ENCODE measurements around the gene PAQR9.
A peak's percentile ranks its signal among the peaks of the same experiment; 100 is the strongest.

PAQR9 gene

DNA sequence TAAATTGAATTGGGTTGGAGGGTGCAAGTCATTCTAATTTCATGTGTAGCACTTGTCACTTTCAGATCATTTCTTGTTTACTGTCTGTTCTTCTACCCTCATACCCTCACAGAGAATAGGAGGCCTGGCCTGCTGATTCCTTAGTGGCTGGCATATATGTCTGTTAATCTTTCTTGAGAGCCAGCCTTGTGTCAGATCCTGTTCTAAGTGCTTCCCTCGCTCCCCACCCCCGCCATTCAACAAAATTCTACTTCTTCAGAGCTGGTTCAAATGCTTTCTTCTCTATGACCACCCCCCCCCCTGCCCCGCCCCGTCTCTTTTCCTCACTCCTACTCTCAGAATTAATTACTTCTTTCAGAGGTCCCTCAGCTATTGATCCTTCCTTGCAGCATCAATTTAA lies 36.4 kb upstream of the PAQR9 start:
- no peak for TF ChIP-seq EZH2 (IDR thresholded peaks at IDR 0.05; ENCODE audit: borderline replicate concordance, low read length)
- TF ChIP-seq, protein P1, sequence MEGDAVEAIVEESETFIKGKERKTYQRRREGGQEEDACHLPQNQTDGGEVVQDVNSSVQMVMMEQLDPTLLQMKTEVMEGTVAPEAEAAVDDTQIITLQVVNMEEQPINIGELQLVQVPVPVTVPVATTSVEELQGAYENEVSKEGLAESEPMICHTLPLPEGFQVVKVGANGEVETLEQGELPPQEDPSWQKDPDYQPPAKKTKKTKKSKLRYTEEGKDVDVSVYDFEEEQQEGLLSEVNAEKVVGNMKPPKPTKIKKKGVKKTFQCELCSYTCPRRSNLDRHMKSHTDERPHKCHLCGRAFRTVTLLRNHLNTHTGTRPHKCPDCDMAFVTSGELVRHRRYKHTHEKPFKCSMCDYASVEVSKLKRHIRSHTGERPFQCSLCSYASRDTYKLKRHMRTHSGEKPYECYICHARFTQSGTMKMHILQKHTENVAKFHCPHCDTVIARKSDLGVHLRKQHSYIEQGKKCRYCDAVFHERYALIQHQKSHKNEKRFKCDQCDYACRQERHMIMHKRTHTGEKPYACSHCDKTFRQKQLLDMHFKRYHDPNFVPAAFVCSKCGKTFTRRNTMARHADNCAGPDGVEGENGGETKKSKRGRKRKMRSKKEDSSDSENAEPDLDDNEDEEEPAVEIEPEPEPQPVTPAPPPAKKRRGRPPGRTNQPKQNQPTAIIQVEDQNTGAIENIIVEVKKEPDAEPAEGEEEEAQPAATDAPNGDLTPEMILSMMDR (IDR thresholded peaks at IDR 0.05; ENCODE audit: low read length): no peak
- H3K36me3 ChIP-seq (ENCODE audit: insufficient read depth, low read length): no peaks in the 10 kb centered on the region
- H3K4me1 ChIP-seq (ENCODE audit: insufficient read depth, low read length, severe bottlenecking): peaks cover 36% of the 10 kb centered on the region
- H3K27me3 ChIP-seq (ENCODE audit: insufficient read depth, low read length): no peaks in the 10 kb centered on the region
- no peak overlapping the region for H2AFZ ChIP-seq (ENCODE audit: low read length)
- H3K9me2 ChIP-seq (ENCODE audit: low read depth, low read length): no peaks in the 10 kb centered on the region
- no peaks in the 10 kb centered on the region for H4K20me1 ChIP-seq (ENCODE audit: insufficient read depth, low read length)
- peak overlapping the region; percentile 79 for H3K4me3 ChIP-seq (ENCODE audit: low read depth, low read length, poor library complexity, severe bottlenecking)
- no peaks in the 10 kb centered on the region for H3F3A ChIP-seq (ENCODE audit: insufficient read depth, low read length)
- H3K9ac ChIP-seq (ENCODE audit: low read length): no peak overlapping the region
- H3K4me2 ChIP-seq (ENCODE audit: low read length): peak overlapping the region; percentile 93
- no peak overlapping the region for H3K27ac ChIP-seq (ENCODE audit: low read depth, low read length, poor library complexity, severe bottlenecking)
- peaks cover 32% of the 10 kb centered on the region for H3K79me2 ChIP-seq (ENCODE audit: insufficient read depth, low read length)
- no peaks in the 10 kb centered on the region for H3K9me3 ChIP-seq (ENCODE audit: low read length)

DNA sequence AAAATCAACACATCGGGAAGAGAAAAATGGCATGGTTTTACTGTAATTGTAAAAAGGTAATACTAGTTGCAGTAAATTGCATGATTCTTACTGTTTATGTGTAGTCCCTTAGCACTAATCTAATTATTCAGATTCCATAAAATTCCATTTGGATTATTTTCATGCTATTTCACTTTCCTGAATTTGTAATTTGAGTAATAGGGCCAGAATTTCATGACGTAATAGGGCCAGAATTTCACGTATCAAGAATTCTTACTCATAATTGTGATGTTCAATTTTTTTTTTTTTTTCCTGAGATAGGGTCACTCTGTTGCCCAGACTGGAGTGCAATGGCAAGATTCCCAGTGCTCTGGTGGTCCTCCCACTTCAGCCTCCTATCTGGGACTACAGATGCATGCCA lies 35.0 kb upstream of the PAQR9 start:
- no peaks in the 10 kb centered on the region for H3K9me2 ChIP-seq (ENCODE audit: low read depth, low read length)
- H3F3A ChIP-seq (ENCODE audit: insufficient read depth, low read length): no peaks in the 10 kb centered on the region
- no peak overlapping the region for H2AFZ ChIP-seq (ENCODE audit: low read length)
- no peak overlapping the region for H3K4me2 ChIP-seq (ENCODE audit: low read length)
- H4K20me1 ChIP-seq (ENCODE audit: insufficient read depth, low read length): no peaks in the 10 kb centered on the region
- no peaks in the 10 kb centered on the region for H3K36me3 ChIP-seq (ENCODE audit: insufficient read depth, low read length)
- no peaks in the 10 kb centered on the region for H3K9me3 ChIP-seq (ENCODE audit: low read length)
- peaks cover 23% of the 10 kb centered on the region for H3K4me1 ChIP-seq (ENCODE audit: insufficient read depth, low read length, severe bottlenecking)
- TF ChIP-seq, protein P1 (IDR thresholded peaks at IDR 0.05; ENCODE audit: low read length): no peak
- TF ChIP-seq EZH2 (IDR thresholded peaks at IDR 0.05; ENCODE audit: borderline replicate concordance, low read length): no peak
- H3K27ac ChIP-seq (ENCODE audit: low read depth, low read length, poor library complexity, severe bottlenecking): no peak overlapping the region
- H3K27me3 ChIP-seq (ENCODE audit: insufficient read depth, low read length): no peaks in the 10 kb centered on the region
- H3K9ac ChIP-seq (ENCODE audit: low read length): no peak overlapping the region
- no peak overlapping the region for H3K4me3 ChIP-seq (ENCODE audit: low read depth, low read length, poor library complexity, severe bottlenecking)
- peaks cover 18% of the 10 kb centered on the region for H3K79me2 ChIP-seq (ENCODE audit: insufficient read depth, low read length)

DNA sequence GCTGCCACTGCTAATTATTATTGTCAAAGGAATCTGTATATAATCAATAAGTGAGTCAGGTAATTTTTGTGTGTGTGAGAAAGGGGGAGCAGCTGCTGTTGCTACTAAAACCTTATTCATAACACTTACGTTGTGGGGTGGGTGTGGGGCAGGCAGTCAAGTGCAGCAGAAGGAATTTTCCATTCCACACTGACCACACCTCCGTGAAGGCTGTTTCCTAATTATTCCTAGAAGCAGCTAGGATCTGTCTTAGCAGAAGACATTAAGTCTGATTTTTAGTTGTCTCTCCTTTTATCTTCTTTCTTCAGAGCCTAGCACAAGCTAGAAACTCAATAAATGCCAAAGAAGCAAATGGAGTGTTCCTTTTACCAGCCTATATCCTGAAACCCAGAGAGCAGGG lies 33.9 kb upstream of the PAQR9 start:
- H3K4me2 ChIP-seq (ENCODE audit: low read length): no peak overlapping the region

More for the DNA sequence above, 33.9 kb upstream of the PAQR9 start:
- no peaks in the 10 kb centered on the region for H3K36me3 ChIP-seq (ENCODE audit: insufficient read depth, low read length)
- H4K20me1 ChIP-seq (ENCODE audit: insufficient read depth, low read length): no peaks in the 10 kb centered on the region
- H3K9me3 ChIP-seq (ENCODE audit: low read length): no peaks in the 10 kb centered on the region
- no peak for TF ChIP-seq EZH2 (IDR thresholded peaks at IDR 0.05; ENCODE audit: borderline replicate concordance, low read length)
- TF ChIP-seq, protein P1 (IDR thresholded peaks at IDR 0.05; ENCODE audit: low read length): no peak
- H3K79me2 ChIP-seq (ENCODE audit: insufficient read depth, low read length): peaks cover 7% of the 10 kb centered on the region
- H3K9ac ChIP-seq (ENCODE audit: low read length): no peak overlapping the region
- H3K4me1 ChIP-seq (ENCODE audit: insufficient read depth, low read length, severe bottlenecking): peaks cover 15% of the 10 kb centered on the region
- no peaks in the 10 kb centered on the region for H3K27me3 ChIP-seq (ENCODE audit: insufficient read depth, low read length)
- no peaks in the 10 kb centered on the region for H3F3A ChIP-seq (ENCODE audit: insufficient read depth, low read length)
- H3K9me2 ChIP-seq (ENCODE audit: low read depth, low read length): no peaks in the 10 kb centered on the region
- no peak overlapping the region for H3K27ac ChIP-seq (ENCODE audit: low read depth, low read length, poor library complexity, severe bottlenecking)
- no peak overlapping the region for H3K4me3 ChIP-seq (ENCODE audit: low read depth, low read length, poor library complexity, severe bottlenecking)
- H2AFZ ChIP-seq (ENCODE audit: low read length): no peak overlapping the region
